Type B pancreatic cell (in vitro differentiated cells): ENCODE data around the gene FAF1. TPM values are rescaled to one million over a fixed set of nuclear protein-coding genes. Genes with fewer than 3 reads are reported as not detected.
A peak's percentile ranks its signal among the peaks of the same experiment; 100 is the strongest.

ENCODE experiments used
- DNase-seq: peaks from one replicate; pipeline ENCODE4 v3.0.0; 2021; ENCODE audit warnings: mixed read lengths; ENCODE audit not compliant: unreplicated experiment; ENCODE audit errors: extremely low spot score
- H3K27ac Mint-ChIP-seq: 2 replicates; pipeline ENCODE4 v1.8.0; 2021; ENCODE audit warnings: mild to moderate bottlenecking, mixed read lengths
- H3K27me3 Mint-ChIP-seq: 2 replicates; pipeline ENCODE4 v1.8.0; 2021; ENCODE audit warnings: mixed read lengths
- H3K36me3 Mint-ChIP-seq: 2 replicates; pipeline ENCODE4 v1.8.0; 2021; ENCODE audit warnings: mixed read lengths
- H3K4me1 Mint-ChIP-seq: one replicate; pipeline ENCODE4 v1.8.0; 2021; ENCODE audit warnings: mixed read lengths; ENCODE audit not compliant: unreplicated experiment
- H3K4me3 Mint-ChIP-seq: 2 replicates; pipeline ENCODE4 v1.8.0; 2021; ENCODE audit warnings: mild to moderate bottlenecking, mixed read lengths
- H3K9me3 Mint-ChIP-seq: 2 replicates; pipeline ENCODE4 v1.8.0; 2021; ENCODE audit warnings: mixed read lengths
- total RNA-seq: library from RNA; stranded (reverse); gene quantifications from 2 replicates; pipeline ENCODE4 v1.2.1, GENCODE V29; 2021; ENCODE audit warnings: low replicate concordance
- TF ChIP-seq, protein P1 (sequence below): fragments of 200-600 bp; sonication (generic); conservative IDR thresholded peaks from 2 replicates; pipeline ENCODE4 v1.5.0; 2021; ENCODE audit warnings: antibody characterized with exemption, mild to moderate bottlenecking

The FAF1 gene
- total RNA-seq, 1 donor from 2014 or later: 49.9 TPM

DNA sequence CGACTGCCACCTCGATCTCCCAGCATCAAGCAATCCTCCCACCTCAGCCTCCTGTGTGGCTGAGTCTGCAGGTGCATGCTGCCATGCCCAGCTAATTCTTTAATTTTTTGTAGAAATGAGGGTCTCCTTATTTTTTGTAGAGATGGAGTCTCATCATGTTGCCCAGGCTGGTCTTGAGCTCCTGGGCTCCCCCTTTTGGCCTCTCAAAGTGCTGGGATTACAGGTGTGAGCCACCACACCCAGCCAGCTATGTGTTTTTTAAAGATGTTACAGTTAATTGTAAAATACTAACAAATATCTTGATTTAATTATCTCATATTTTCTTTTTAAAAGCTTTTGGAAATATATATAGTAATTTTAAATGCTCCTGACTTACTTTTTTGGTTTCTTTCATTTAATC, 355.5 kb downstream of the FAF1 start:
- Mint-ChIP-seq H3K27ac (peak overlapping the region; percentile 32), H3K36me3 (no peaks in the 10 kb centered on the region)

DNA sequence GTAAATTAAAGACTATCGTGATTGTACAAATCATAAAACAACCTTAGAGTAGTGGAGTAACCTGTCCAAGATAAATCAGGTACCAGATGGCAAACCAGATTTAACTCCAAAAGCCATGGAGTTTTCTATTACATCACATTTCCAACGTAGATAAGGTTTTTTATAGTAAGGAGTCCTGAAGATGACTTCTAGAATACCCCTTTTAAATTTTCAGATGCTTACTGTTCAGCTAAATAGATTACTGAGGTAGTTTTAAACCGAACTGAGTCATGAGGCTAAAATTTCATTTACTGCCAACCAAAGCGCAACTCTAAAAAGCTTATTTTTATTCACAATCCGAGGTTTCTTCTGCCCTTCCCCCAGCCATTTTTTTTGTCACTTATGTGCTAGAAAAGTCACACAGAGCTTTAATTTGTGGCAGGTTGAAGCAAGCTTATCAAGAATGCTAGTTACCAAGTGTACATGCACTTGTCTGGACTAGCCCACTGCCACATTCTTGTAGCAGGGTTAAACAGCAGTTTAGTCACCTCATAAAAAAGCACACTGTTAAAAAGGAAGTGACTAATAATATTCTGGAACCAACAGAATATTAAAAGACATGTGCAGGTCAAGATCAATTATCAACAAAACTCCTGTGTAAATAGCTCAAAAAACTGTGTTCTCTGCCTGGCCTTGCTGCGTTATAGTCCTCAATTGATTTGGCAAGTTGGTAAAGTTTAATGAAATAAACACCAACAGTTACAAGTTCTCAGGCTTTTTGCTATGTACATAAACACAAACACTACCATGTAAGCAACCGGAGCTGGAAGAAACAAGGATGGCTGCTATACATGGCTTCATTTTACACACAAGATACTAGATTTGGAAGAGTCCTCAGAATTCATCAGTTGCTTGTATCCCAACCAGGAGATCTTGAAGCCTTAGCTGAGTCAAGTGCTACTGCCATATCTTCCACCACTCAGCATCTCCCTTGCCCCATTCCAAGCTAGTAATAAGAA, 356.5 kb downstream of the FAF1 start:
- no peak overlapping the region for H3K4me3 Mint-ChIP-seq
- H3K4me1 Mint-ChIP-seq: peaks cover 7% of the 10 kb centered on the region
- no peak for DNase-seq
- peak overlapping the region; percentile 32 for H3K27ac Mint-ChIP-seq
- H3K9me3 Mint-ChIP-seq: no peaks in the 10 kb centered on the region
- TF ChIP-seq, protein P1, sequence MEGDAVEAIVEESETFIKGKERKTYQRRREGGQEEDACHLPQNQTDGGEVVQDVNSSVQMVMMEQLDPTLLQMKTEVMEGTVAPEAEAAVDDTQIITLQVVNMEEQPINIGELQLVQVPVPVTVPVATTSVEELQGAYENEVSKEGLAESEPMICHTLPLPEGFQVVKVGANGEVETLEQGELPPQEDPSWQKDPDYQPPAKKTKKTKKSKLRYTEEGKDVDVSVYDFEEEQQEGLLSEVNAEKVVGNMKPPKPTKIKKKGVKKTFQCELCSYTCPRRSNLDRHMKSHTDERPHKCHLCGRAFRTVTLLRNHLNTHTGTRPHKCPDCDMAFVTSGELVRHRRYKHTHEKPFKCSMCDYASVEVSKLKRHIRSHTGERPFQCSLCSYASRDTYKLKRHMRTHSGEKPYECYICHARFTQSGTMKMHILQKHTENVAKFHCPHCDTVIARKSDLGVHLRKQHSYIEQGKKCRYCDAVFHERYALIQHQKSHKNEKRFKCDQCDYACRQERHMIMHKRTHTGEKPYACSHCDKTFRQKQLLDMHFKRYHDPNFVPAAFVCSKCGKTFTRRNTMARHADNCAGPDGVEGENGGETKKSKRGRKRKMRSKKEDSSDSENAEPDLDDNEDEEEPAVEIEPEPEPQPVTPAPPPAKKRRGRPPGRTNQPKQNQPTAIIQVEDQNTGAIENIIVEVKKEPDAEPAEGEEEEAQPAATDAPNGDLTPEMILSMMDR: no peak
- H3K36me3 Mint-ChIP-seq: no peaks in the 10 kb centered on the region
- no peaks in the 10 kb centered on the region for H3K27me3 Mint-ChIP-seq

More for the DNA sequence above, 355.5 kb downstream of the FAF1 start:
- Mint-ChIP-seq H3K4me3 (no peak overlapping the region), H3K27me3 (no peaks in the 10 kb centered on the region), H3K9me3 (no peaks in the 10 kb centered on the region), H3K4me1 (peaks cover 7% of the 10 kb centered on the region)
- DNase-seq: no peak
- TF ChIP-seq, protein P1: no peak

DNA sequence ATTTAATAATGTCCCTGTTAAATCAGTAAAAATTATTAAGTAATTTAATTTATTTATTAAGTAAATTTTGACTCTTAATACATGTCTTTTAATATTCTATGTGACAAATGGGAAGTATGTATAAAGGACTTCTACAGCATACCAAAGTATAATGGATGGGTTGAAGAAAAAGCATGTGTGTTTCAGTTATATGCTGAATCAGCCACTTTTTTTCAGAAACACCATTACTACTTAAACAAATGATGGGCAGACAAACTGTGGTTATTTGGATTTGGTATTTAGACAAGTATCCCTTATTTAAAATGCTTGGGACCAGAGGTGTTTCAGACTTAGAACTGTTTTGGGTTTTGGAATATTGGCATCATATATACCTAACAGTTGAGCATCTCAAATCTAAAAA, 360.5 kb downstream of the FAF1 start:
- no peak overlapping the region for H3K27ac Mint-ChIP-seq
- peaks cover 6% of the 10 kb centered on the region for H3K36me3 Mint-ChIP-seq
- no peak overlapping the region for H3K4me3 Mint-ChIP-seq
- peaks cover 7% of the 10 kb centered on the region for H3K4me1 Mint-ChIP-seq
- DNase-seq: no peak
- H3K27me3 Mint-ChIP-seq: no peaks in the 10 kb centered on the region
- TF ChIP-seq, protein P1: no peak
- H3K9me3 Mint-ChIP-seq: no peaks in the 10 kb centered on the region

DNA sequence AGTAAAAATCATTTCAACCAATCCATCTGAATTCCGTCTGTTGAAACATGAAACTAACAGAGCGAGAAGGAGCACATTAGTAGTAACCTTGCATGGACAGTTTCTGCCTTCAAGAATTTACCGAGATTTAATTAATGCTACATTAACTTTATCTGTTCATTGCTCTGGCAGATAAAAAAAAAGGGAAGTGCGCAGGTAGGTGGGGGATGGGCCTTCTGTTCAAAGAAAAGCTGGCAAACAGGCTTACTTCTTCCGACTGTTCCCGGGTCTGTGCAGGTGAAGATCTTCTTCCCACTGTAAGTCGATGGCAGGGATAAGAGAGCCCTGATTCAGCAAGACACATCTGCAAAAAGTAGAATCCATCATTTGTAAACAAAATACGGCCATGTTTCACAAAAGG, 364.2 kb downstream of the FAF1 start:
- no peak overlapping the region for H3K27ac Mint-ChIP-seq
- TF ChIP-seq, protein P1: no peak
- H3K4me3 Mint-ChIP-seq: no peak overlapping the region
- DNase-seq: no peak
- no peaks in the 10 kb centered on the region for H3K9me3 Mint-ChIP-seq
- H3K4me1 Mint-ChIP-seq: peaks cover 3% of the 10 kb centered on the region
- no peaks in the 10 kb centered on the region for H3K27me3 Mint-ChIP-seq
- H3K36me3 Mint-ChIP-seq: peaks cover 14% of the 10 kb centered on the region

DNA sequence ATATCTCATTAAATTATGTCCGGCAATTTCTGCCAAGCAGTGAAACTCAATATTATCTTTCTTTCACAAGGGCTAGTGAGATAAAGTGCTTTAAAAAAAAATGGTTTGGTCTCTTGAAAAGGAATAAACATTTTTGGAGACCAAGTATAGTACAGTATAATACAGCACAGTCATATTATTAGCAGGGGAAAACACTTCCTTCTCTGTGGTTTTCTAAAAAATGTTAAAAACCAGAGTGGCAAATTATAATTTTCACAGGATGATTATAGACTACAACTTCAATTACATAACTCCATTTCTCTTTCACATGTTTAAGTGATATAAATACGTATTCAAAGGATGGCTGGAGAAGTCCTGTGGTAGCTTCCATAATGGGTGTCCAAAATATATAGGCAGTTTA, 366.6 kb downstream of the FAF1 start:
- Mint-ChIP-seq H3K4me3 (no peak overlapping the region), H3K27me3 (no peaks in the 10 kb centered on the region), H3K9me3 (no peaks in the 10 kb centered on the region), H3K4me1 (no peaks in the 10 kb centered on the region), H3K36me3 (peaks cover 14% of the 10 kb centered on the region), H3K27ac (no peak overlapping the region)
- no peak for DNase-seq
- TF ChIP-seq, protein P1: no peak
